Activated CD4-positive, alpha-beta T cell treated with anti-CD3 and anti-CD28 coated beads, Interleukin-2, amount 50 U/mL, for 48 hours (primary cell): Measurements from ENCODE around the gene FMC1.

Experiments used
- DNase-seq, 2 experiments: peaks; one replicate each; pipeline ENCODE4 v3.0.0-alpha.2; 2020

FMC1 gene

DNA sequence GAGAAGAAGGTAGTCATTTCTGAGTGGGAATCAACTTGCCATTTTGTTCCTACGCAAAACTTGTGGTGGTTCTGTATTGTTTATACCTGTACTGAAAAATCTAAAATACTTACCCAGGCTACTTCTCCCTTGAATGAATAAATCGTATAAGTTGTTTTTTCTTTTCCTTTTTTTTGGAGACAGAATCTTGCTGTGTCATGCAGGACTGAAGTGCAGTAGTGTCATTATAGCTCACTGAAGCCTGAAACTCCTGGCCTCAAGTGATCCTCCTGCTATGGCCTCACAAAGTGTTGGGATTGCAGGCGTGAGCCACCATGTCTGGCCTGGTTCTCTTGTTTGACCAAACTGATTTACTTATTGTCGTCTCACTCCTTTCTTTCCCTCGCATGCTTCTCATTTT lies 46.5 kb downstream of the FMC1 start:
- DNase-seq: no peak

DNA sequence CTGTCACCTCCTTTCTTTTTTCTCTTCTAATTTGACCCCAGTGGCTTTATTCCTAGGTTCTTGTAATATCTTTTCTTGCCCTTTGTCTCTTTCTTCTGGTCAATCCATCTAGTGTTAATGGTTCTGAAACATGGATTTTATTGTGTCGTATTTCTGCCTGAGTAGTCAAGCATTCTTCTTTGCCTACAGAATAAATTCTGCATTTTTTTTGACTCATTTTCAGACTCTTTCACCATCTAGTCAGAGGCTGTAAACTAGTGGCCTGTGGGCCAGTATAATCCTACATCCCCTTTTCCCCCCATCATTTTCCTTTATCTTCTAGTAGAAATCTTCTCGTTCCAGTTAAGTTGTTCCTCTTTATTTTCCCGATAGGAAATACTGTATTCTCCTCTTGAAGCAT lies 48.0 kb downstream of the FMC1 start:
- DNase-seq: no peak

DNA sequence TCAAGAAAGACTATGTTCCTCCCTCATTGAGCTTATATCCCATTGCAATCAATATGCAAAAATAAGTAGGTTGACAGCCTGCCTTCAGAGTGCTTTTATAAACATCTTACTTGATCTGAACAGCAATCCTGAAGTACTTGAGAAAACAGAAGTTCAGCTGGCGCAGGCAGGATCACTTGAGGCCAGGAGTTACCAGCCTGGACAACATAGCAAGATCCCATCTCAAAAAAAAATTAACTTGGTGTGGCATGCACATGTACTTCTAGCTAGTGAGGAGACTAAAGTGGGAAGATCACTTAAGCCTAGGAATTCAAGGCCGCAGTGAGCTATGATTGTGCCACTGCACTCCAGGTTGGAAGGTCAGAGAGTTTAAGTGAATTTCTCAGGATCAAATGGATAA lies 48.6 kb downstream of the FMC1 start:
- no peak for DNase-seq

DNA sequence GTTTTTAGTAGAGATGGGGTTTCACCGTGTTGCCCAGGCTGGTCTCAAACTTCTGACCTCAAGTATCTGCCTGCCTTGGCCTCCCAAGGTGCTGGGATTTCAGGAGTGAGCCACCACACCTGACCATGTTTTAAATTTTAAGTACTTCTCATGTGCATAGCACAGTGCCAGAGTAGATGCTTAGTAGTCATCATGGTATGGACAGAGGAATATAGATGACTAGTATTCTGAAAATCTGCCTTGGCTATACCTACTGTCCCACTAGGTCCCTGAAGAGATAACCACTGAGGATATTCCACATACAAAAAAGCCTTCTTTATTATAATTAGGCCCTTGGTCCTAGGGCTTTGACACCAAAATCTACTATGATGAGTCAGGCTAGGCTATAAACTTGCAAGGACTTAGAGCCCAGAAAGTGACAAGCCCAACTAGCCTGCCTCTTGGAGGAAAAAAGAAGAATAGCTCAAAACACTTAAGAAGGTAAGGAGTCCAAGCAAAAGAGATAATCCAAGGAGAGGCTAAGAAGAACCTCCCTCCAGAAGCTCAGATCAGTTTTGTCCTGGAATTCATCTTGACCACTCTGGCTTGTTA lies 52.6 kb downstream of the FMC1 start:
- no peak for DNase-seq

DNA sequence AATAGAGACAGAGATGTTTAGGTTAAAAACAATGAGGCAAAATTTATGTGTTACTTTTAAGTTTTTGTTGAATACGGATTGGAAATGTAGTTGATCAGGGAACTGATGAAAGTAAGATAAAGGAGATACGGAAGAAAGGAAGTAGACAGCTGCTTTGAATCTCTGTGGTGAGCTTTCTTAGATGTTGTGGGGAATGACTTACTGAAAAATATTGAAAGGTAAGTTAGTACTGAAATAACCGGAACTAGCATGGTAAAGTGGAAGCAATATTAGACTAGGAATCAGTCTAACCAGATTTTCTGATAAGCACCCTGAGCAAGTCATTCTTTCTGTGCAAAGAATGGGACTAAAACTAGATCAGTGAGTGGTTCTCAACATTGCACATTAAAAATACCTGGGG lies 53.4 kb downstream of the FMC1 start:
- no peak for DNase-seq
